Endothelial cell of umbilical vein (primary cell): Measurements from ENCODE around the gene VPS37C. TPM values are rescaled to one million over a fixed set of nuclear protein-coding genes. Genes with fewer than 3 reads are reported as not detected.

Experiments
- BruUV-seq: library from RNA; stranded (reverse); fragments of 400-500 nt; replicated peaks from 2 replicates; lab custom pipeline; 2021; lab: Mats Ljungman, UMichigan
- CTCF ChIA-PET: fragments of 300-600, 350-600 bp; sonication (Branson Sonifier 250); formaldehyde crosslinking; loops from one replicate; lab custom pipeline; 2021; ENCODE audit warnings: antibody characterized with exemption, inconsistent platforms; lab: Charles Lee
- POLR2A ChIA-PET: fragments of 300-600, 350-600 bp; sonication (Branson Sonifier 250); formaldehyde crosslinking; loops from one replicate; lab custom pipeline; 2021; ENCODE audit warnings: antibody characterized with exemption, inconsistent platforms; lab: Charles Lee
- DNase-seq: peaks from one replicate; pipeline ENCODE4 v3.0.0-alpha.2; 2011; ENCODE audit warnings: low read depth, low spot score
- FAIRE-seq: peaks from 2 replicates; lab custom pipeline; 2011; peaks lifted over from hg19 to GRCh38; lab: Jason Lieb, UNC
- H2AFZ ChIP-seq: 2 replicates; pipeline ENCODE4 v1.6.0; 2012; ENCODE audit warnings: low read depth, low read length, control low read depth, inconsistent platforms
- H3K27ac ChIP-seq: 2 replicates; pipeline ENCODE4 v1.5.1; 2011; ENCODE audit warnings: low read depth, mild to moderate bottlenecking, control low read depth, low read length, moderate library complexity; ENCODE audit not compliant: insufficient read depth
- H3K27me3 ChIP-seq, 2 experiments: 2 replicates each; pipeline versions ENCODE4 v1.6.0 to v1.6.1; 2011; ENCODE audit warnings: low read length in 2 of 2, mixed read lengths in 1 of 2; ENCODE audit not compliant: control insufficient read depth in 2 of 2, insufficient read depth in 2 of 2
- H3K36me3 ChIP-seq, 2 experiments: 2 replicates in 1 of 2; 3 replicates in 1 of 2; pipeline ENCODE4 v1.5.1; 2011; ENCODE audit warnings: low read length in 2 of 2, mild to moderate bottlenecking in 1 of 2, moderate library complexity in 1 of 2; ENCODE audit not compliant: control insufficient read depth in 2 of 2, insufficient read depth in 2 of 2; ENCODE audit errors: extremely low read depth in 1 of 2
- H3K4me1 ChIP-seq: 3 replicates; pipeline ENCODE4 v1.5.1; 2011; ENCODE audit warnings: mild to moderate bottlenecking, low read length; ENCODE audit not compliant: control insufficient read depth, insufficient read depth; ENCODE audit errors: extremely low read depth
- H3K4me2 ChIP-seq: 2 replicates; pipeline ENCODE4 v1.6.1; 2011; ENCODE audit warnings: low read length, control low read depth, mixed read lengths; ENCODE audit not compliant: insufficient read depth
- H3K4me3 ChIP-seq, 3 experiments: fragments of 200-600 bp in 1 of 3; sonication (generic), shearing (Covaris generic) in 1 of 3; replicated peaks in 1 of 3; 2 replicates each; pipeline ENCODE4 v1.5.1; 2011 to 2016; ENCODE audit warnings: control low read depth in 3 of 3, low read length in 3 of 3, mild to moderate bottlenecking in 2 of 3, inconsistent platforms in 1 of 3, low read depth in 1 of 3, moderate library complexity in 1 of 3; ENCODE audit not compliant: insufficient read depth in 1 of 3
- H3K79me2 ChIP-seq: 2 replicates; pipeline ENCODE4 v1.6.0; 2012; ENCODE audit warnings: low read length, inconsistent platforms; ENCODE audit not compliant: control insufficient read depth, insufficient read depth
- H3K9ac ChIP-seq: replicated peaks from 2 replicates; pipeline ENCODE3; 2011; ENCODE audit warnings: low read length, control low read depth; ENCODE audit not compliant: insufficient read depth; ENCODE audit errors: extremely low read depth
- H3K9me1 ChIP-seq: replicated peaks from 3 replicates; pipeline ENCODE4 v1.6.0; 2011; ENCODE audit warnings: mild to moderate bottlenecking, low read length; ENCODE audit not compliant: control insufficient read depth, insufficient read depth; ENCODE audit errors: extremely low read depth
- H3K9me3 ChIP-seq: replicated peaks from 2 replicates; pipeline ENCODE4 v1.5.1; 2012; ENCODE audit warnings: low read length, inconsistent platforms; ENCODE audit not compliant: control insufficient read depth, insufficient read depth
- H4K20me1 ChIP-seq: replicated peaks from 2 replicates; pipeline ENCODE3; 2011; ENCODE audit warnings: mild to moderate bottlenecking, low read length; ENCODE audit not compliant: control insufficient read depth, insufficient read depth; ENCODE audit errors: extremely low read depth
- CTCF ChIP-seq, 2 donors: IDR thresholded peaks; 1 replicate in 1 of 2; 2 replicates in 1 of 2; pipeline ENCODE4 v1.5.1; 2011; ENCODE audit warnings: low read length in 2 of 2, mild to moderate bottlenecking in 2 of 2, moderate library complexity in 2 of 2, control low read depth in 1 of 2, inconsistent platforms in 1 of 2, low read depth in 1 of 2; ENCODE audit not compliant: insufficient read depth in 1 of 2; ENCODE audit errors: extremely low read depth in 1 of 2
- EZH2 ChIP-seq: IDR thresholded peaks from 2 replicates; pipeline ENCODE4 v1.6.1; 2012; ENCODE audit warnings: borderline replicate concordance, low read depth, mild to moderate bottlenecking, moderate library complexity, low read length, inconsistent platforms; ENCODE audit not compliant: severe bottlenecking
- FOS ChIP-seq: IDR thresholded peaks from 2 replicates; pipeline ENCODE4 v1.6.1; 2011; ENCODE audit warnings: mild to moderate bottlenecking, low read length, moderate library complexity, borderline replicate concordance; ENCODE audit not compliant: insufficient read depth
- GATA2 ChIP-seq: IDR thresholded peaks from 2 replicates; pipeline ENCODE4 v1.7.0; 2011; ENCODE audit warnings: low read depth, mild to moderate bottlenecking, moderate library complexity, mixed read lengths, low read length; ENCODE audit not compliant: insufficient read length, insufficient read depth
- JUN ChIP-seq: IDR thresholded peaks from 2 replicates; pipeline ENCODE4 v1.6.1; 2011; ENCODE audit warnings: borderline replicate concordance, low read depth; ENCODE audit not compliant: insufficient read length, insufficient read depth
- MAX ChIP-seq: IDR thresholded peaks from 2 replicates; pipeline ENCODE4 v1.6.1; 2011; ENCODE audit not compliant: insufficient read depth, insufficient read length
- MYC ChIP-seq: IDR thresholded peaks from one replicate; pipeline ENCODE4 v1.6.1; 2011; ENCODE audit warnings: mild to moderate bottlenecking, low read depth, low read length
- POLR2A ChIP-seq: IDR thresholded peaks from 2 replicates; pipeline ENCODE4 v1.6.1; 2012; ENCODE audit warnings: low read depth, mild to moderate bottlenecking, control low read depth, low read length
- POLR2AphosphoS5 ChIP-seq: IDR thresholded peaks from 2 replicates; pipeline ENCODE4 v1.6.1; 2012; ENCODE audit warnings: low read depth, mild to moderate bottlenecking, control low read depth, low read length, moderate library complexity; ENCODE audit not compliant: insufficient read depth
- dilution Hi-C: fragments of 300-500 bp; cut with MboI; formaldehyde crosslinking; loops from one replicate; pipeline ENCODE4 v1.15.0; 2019; ENCODE audit warnings: low sequenced_read_pairs; ENCODE audit not compliant: extremely low pct_ligation_motif_present
- intact Hi-C: fragments of 100-400 bp; cut with micrococcal nuclease; formaldehyde crosslinking; loops from one replicate; pipeline ENCODE4 v1.10.0; 2022
- polyA plus RNA-seq, 4 experiments: library from polyadenylated mRNA; depleted of rRNA in 3 of 4; stranded (reverse) in 3 of 4; unstranded in 1 of 4; fragments of >200 nt; gene quantifications; 2 replicates each; pipeline versions ENCODE4 v1.2.1 to v1.2.3, GENCODE V29; 2011 to 2012; ENCODE audit warnings: missing spikeins in 1 of 4
- total RNA-seq: library from RNA; stranded (reverse); gene quantifications from 2 replicates; pipeline ENCODE4 v1.2.3, GENCODE V29; 2021

Gene VPS37C
- total and polyA plus RNA-seq, 2 donors (not counting 3 experiments of a cell fraction or from before 2014, with no cell fraction given): 17.7 to 23.4 TPM

- H3K9me1 ChIP-seq: no peaks in the 10 kb centered on the region
- H3K79me2 ChIP-seq: no peaks in the 10 kb centered on the region
- dilution Hi-C loops: no loop called here
- intact Hi-C loops: loop anchor here (10.0 kb wide), 1 partner anchor 216 kb away; the partner anchor contains the start of gene TMEM109
- TF ChIP-seq GATA2 (no peak), MYC (no peak), MAX (no peak), EZH2 (no peak), POLR2AphosphoS5 (no peak), FOS (no peak), JUN (no peak), POLR2A (no peak), CTCF (IDR thresholded peaks at IDR 0.05; ENCODE audit: extremely low read depth in 1 of 2, insufficient read depth in 1 of 2, low read depth in 1 of 2, low read length in 2 of 2) (no peak)
- peaks cover 0 to 11% of the 10 kb centered on the region in 2 experiments for H3K36me3 ChIP-seq
- BruUV-seq: no TSS peak
- H2AFZ ChIP-seq: no peak overlapping the region
- ChIA-PET POLR2A (interaction anchor here (0.6 kb wide), 1 partner anchor 19 kb away, joined by 5 read pairs; no protein-coding TSS in a partner anchor), CTCF (interaction anchor here (1.4 to 3.6 kb wide), 5 partner anchors 11 to 356 kb away, joined by 5 to 22 read pairs (median 18); no protein-coding TSS in a partner anchor)
- H3K4me3 ChIP-seq: no peak overlapping the region
- no peak overlapping the region for H3K4me2 ChIP-seq
- H3K9me3 ChIP-seq: no peaks in the 10 kb centered on the region
- H3K4me1 ChIP-seq: peaks cover 3% of the 10 kb centered on the region
- no peak overlapping the region for H3K27ac ChIP-seq
- FAIRE-seq (no peak), DNase-seq (no peak)
- no peaks in the 10 kb centered on the region for H4K20me1 ChIP-seq
- H3K27me3 ChIP-seq: peaks cover under 1 to 2% of the 10 kb centered on the region in 2 experiments
- no peak overlapping the region for H3K9ac ChIP-seq
Observed at GRCh38 chr11:61131186-61131585, 30.0 kb downstream of the VPS37C start.
